GM18861 (cell line): ENCODE data around the gene MUC2.

Experiments used
- ATAC-seq: cut with Tn5 transposase; IDR thresholded peaks from one replicate; pipeline ENCODE4 v1.9.1; 2021; ENCODE audit not compliant: unreplicated experiment

MUC2 gene

GRCh38 chr11:1118755-1119603 lies 44.3 kb downstream of the MUC2 start:
- ATAC-seq = no peak

- ATAC-seq = no peak
Measured at GRCh38 chr11:1119604-1120146, 45.0 kb downstream of the MUC2 start.

GRCh38 chr11:1120532-1121330 lies 46.1 kb downstream of the MUC2 start:
- ATAC-seq = no peak

DNA sequence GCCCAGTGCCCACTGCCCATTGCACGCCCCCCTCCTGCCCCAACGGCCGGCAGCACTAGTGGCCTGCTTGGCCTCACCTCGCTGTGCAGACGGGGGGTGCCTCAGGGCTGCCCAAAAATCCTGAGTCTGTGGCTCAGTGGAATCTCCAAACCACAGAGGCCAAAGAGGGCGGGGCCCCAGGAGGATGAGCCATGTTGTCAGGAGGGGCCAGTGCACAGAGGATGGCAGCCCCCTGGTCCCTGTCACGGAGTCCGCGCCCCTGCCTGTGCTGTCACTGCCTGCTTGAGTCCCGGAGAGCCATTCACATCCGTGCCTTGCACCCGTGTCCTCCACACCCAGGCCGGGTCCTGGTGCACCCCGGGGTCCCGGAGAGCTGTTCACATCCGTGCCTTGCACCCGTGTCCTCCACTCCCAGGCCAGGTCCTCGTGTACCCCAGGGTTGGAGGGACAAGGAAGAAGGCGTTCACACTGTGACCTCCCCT lies 46.7 kb downstream of the MUC2 start:
- no peak for ATAC-seq

DNA sequence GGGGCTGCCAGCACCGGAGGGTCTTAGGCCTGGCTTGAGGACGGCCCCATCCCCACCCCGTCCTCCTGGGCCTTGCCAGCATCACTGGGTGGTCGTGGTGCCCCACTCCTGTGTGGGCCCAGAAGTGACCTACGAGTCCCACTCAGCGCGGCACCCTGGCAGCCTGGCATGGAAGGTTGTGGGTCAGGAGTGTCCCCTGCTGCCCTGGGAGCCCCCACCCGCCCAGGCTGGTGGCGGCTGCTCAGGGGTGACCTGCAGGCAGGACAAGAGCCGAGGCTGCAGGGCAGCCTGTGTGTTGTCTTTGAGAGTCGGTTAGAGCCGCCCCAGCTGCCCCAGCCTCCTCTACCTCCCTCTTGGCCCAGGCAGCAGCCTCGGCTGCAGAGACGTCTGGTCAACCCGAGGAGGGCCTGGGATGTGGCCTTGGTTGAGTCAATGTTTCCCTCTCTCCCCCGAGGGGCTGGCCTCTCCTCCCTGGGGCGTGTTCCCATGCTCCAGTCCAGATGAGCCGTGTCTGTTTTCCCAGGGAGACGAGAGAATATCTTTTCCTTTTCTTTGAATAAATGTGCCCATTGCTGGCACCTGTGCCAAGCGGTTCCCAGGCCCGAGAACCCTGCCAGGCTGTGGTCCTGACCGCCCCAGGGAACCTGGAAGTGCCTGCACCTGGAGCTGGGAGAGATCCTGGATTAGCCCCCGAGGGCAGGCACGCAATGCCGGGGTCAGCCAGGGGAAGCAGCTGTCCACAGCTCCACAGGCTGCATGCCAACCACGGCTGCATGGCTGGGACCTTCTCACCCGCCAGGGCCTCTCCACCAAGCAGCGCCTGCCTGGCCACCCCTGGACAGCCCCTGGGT lies 47.4 kb downstream of the MUC2 start:
- ATAC-seq = no peak

- ATAC-seq = no peak
Measured at GRCh38 chr11:1122664-1123002, 48.0 kb downstream of the MUC2 start.

DNA sequence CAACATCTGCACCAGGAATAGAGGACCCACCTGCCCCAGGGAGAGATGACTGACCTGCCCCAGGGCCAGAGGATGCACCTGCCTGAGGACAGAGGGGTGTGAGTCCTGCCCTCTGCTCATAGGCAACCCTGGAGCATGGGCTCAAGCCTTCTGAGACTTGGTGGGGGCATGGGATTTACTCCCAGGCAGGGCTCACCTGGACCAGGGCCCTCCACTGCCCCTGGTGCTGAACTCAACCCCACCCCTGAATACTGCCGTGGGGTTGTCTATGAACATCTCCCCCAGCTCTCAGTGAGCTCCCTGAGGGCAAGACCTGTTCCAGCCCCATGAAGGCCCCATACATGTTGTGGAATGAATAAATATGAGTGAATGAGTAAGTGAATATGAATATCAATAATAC lies 49.3 kb downstream of the MUC2 start:
- ATAC-seq = no peak
